ENCODE data around the gene ASGR2. TPM values are rescaled to one million over a fixed set of nuclear protein-coding genes. Genes with fewer than 3 reads are reported as not detected.
"Not testable (repeated sequence)": the region's sequence is repeated elsewhere in the genome, so short reads cannot be mapped to it uniquely, and the experiment has no call there.

The ASGR2 gene
- total RNA-seq, 1 donor from 2014 or later, result not detected

DNA sequence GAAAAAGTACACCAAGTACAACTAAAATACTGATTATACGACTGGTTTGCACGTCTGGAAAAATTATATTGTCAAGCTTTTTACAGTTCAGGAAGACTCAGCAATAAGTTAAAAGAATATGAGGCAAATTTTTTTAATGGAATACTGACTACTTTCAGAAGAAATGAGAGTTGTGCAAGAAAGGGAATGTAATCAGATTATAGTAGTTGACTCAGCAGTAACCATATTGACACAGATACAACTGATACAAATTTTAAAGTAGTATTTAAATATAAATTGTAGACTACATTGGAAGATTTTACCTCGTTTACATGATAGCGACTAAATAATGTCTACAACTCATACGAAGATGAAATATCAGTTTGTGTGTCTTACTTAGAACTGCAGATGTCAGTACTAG, 16.7 kb downstream of the ASGR2 start:
- no peak overlapping the region for H3K4me3 ChIP-seq (ENCODE audit: low read depth, low read length)
- no peak for DNase-seq (ENCODE audit: low read depth)
- TF ChIP-seq, protein P1, sequence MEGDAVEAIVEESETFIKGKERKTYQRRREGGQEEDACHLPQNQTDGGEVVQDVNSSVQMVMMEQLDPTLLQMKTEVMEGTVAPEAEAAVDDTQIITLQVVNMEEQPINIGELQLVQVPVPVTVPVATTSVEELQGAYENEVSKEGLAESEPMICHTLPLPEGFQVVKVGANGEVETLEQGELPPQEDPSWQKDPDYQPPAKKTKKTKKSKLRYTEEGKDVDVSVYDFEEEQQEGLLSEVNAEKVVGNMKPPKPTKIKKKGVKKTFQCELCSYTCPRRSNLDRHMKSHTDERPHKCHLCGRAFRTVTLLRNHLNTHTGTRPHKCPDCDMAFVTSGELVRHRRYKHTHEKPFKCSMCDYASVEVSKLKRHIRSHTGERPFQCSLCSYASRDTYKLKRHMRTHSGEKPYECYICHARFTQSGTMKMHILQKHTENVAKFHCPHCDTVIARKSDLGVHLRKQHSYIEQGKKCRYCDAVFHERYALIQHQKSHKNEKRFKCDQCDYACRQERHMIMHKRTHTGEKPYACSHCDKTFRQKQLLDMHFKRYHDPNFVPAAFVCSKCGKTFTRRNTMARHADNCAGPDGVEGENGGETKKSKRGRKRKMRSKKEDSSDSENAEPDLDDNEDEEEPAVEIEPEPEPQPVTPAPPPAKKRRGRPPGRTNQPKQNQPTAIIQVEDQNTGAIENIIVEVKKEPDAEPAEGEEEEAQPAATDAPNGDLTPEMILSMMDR (conservative IDR thresholded peaks at IDR 0.05; ENCODE audit: low read depth, low read length), result no peak

DNA sequence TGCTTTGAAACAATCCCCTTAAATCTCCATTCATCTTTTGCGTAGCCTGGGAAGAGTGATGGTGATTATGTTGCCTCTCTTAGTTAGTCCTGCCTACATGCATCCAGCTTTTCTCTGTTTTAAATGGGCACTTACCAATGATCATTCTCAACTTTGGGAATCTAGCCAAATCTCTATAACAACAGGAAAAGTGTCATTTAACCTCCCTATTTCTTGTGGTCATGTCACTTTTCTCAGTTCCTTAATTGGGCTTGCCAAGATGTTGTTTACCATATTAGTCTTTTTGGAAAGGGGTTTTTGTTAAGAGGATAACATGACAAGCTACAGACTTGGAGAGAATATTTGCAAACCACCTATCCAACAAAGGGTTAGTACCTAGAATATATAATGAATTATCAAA, 19.0 kb downstream of the ASGR2 start:
- no peak overlapping the region for H3K4me3 ChIP-seq (ENCODE audit: low read depth, low read length)
- no peak for DNase-seq (ENCODE audit: low read depth)
- TF ChIP-seq, protein P1 (conservative IDR thresholded peaks at IDR 0.05; ENCODE audit: low read depth, low read length), result no peak

DNA sequence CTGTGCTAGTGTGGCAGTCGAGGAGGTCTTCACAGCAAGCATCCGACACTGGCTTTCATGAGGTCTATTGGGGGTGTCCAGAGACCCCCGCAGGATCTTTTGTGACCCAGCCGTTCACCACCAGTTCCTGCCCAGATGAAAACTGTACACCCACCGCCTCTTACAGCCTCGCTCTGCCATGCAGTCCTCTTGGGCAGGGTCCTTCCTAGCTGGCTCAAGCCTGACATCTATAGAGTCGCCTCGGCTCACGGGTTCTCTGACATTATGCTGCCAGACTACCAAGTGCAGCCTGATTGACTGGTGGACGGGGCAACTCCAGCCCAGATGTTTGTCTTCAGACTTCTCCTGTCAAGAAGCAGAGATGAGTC, 20.0 kb downstream of the ASGR2 start:
- no peak overlapping the region for H3K4me3 ChIP-seq (ENCODE audit: low read depth, low read length)
- TF ChIP-seq, protein P1 (conservative IDR thresholded peaks at IDR 0.05; ENCODE audit: low read depth, low read length), result no peak
- no peak for DNase-seq (ENCODE audit: low read depth)

DNA sequence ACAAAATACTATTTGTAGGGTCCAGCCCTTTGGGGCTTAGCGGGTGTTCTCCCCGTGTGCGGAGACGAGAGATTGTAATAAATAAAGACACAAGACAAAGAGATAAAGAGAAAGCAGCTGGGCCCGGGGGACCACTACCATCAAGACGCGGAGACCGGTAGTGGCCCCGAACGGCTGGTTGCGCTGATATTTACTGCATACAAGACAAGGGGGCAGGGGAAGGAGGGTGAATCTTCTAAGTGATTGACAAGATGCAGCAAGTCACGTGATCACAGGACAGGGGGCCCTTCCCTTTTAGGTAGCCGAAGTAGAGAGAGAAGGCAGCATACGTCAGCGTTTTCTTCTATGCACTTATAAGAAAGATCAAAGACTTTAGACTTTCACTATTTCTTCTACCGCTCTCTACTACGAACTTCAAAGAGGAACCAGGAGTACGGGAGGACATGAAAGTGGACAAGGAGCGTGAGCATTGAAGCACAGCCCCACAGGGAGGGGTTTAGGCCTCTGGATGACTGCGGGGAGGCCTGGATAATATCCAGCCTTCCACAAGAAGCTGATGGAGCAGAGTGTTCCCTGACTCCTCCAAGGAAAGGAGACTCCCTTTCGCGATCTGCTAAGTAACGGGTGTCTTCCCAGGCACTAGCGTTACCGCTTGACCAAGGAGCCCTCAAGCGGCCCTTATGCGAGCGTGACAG, 23.2 kb downstream of the ASGR2 start:
- not testable (repeated sequence) for DNase-seq (ENCODE audit: low read depth); H3K4me3 ChIP-seq (ENCODE audit: low read depth, low read length)

DNA sequence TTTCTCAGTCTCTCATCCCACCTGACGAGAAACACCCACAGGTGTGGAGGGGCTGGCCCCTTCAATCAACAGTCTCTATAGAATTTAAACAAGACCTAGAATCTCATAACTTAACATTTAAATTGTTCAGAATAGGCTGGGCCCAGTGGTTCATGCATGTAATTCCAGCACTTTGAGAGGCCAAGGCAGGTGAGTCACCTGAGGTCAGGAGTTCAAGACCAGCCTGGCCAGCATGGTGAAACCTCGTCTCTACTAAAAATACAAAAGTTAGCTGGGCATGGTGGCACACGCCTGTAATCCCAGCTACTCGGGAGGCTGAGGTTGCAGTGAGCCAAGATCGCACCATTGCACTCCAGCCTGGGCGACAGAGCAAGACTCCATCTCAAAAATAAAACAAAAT, 25.1 kb downstream of the ASGR2 start:
- DNase-seq (ENCODE audit: low read depth), result not testable (repeated sequence)

DNA sequence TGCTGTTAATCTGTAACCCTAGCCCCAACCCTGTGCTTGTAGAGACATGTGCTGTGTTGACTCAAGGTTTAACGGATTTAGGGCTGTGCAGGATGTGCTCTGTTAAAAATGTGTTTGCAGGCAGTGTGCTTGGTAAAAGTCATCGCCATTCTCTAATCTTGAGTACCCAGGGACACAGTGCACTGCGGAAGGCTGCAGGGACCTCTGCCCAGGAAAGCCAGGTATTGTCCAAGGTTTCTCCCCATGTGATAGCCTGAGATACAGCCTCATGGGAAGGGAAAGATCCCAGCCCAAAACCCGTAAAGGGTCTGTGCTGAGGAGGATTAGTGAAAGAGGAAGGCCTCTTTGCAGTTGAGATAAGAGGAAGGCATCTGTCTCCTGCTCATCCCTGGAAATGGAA, 26.2 kb downstream of the ASGR2 start:
- not testable (repeated sequence) for DNase-seq (ENCODE audit: low read depth)

More for the DNA sequence above, 25.1 kb downstream of the ASGR2 start:
- H3K4me3 ChIP-seq (ENCODE audit: low read depth, low read length), result not testable (repeated sequence)

DNA sequence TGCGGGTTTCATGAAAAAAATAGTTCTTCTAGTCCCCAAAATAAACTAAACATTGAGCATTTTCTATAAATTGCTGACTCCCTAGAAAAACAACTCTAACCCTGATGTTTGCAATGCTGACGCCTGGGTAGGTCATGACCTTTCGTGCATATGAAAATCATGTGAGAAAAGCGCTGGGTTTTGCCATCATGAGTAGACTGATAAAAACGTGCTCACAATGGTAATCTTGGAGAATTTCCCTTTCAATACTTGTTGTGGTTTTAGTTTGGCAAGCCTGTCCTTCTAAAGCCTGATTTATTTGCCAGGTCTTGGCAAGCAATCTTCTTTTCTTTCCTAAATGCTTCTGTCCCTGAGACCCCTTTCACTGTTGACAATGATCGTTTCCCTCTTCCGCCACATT, 30.5 kb downstream of the ASGR2 start:
- DNase-seq (ENCODE audit: low read depth), result no peak
- TF ChIP-seq, protein P1 (conservative IDR thresholded peaks at IDR 0.05; ENCODE audit: low read depth, low read length), result no peak
- no peak overlapping the region for H3K4me3 ChIP-seq (ENCODE audit: low read depth, low read length)

More for the DNA sequence above, 26.2 kb downstream of the ASGR2 start:
- not testable (repeated sequence) for H3K4me3 ChIP-seq (ENCODE audit: low read depth, low read length)

DNA sequence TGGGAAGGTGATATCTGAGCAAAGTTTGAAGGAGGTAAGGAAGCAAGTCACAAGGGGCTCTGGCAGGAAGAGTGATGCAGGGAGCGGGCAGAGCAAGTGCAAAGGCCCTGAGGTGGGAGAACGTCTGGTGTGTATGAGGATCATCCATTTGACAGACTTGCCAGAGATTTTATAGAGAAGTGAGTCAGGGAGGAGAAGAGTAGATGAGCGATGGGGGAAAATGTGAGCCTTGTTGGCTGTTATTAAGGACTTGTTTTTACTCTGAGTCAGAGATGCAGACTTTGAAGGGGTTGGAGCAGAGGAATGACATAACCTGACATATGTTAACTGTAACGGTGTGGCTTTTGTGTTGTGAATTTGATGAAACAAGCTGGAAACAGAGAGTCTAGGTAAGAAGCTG, 31.0 kb downstream of the ASGR2 start:
- no peak overlapping the region for H3K4me3 ChIP-seq (ENCODE audit: low read depth, low read length)
- no peak for DNase-seq (ENCODE audit: low read depth)
- TF ChIP-seq, protein P1 (conservative IDR thresholded peaks at IDR 0.05; ENCODE audit: low read depth, low read length), result no peak

Measured in epithelial cell of proximal tubule (primary cell).